NCI-H460 (cell line): Measurements from ENCODE around the gene SLC37A2. TPM values are rescaled to one million over a fixed set of nuclear protein-coding genes. Genes with fewer than 3 reads are reported as not detected.
A peak's percentile ranks its signal among the peaks of the same experiment; 100 is the strongest.
"Not testable (repeated sequence)": the region's sequence is repeated elsewhere in the genome, so short reads cannot be mapped to it uniquely, and the experiment has no call there.

Experiments used
- DNase-seq: peaks from one replicate; pipeline ENCODE4 v3.0.0-alpha.2; 2016; ENCODE audit warnings: low read depth; ENCODE audit errors: extremely low read depth
- polyA plus RNA-seq: library from polyadenylated mRNA; depleted of rRNA; stranded (reverse); fragments of >200 nt; gene quantifications from 2 replicates; pipeline ENCODE4 v1.2.3, GENCODE V29; 2014; cell fraction: nucleus; rRNA removed
- total RNA-seq: library from RNA; depleted of rRNA; stranded (reverse); fragments of >200 nt; shearing (Covaris generic); gene quantifications from 2 replicates; pipeline ENCODE4 v1.2.3, GENCODE V29; 2014; rRNA removed

SLC37A2 gene
- 0.17 and 0.40 TPM in 2 replicates for total RNA-seq
- 2.0 and 3.3 TPM in 2 replicates for polyA plus RNA-seq

- DNase-seq = peak; percentile 14
Observed at GRCh38 chr11:125062931-125063428, at the start of gene SLC37A2. SLC37A2 (plus strand) TSS chr11:125063305; CDS start chr11:125063368, 63 bp downstream.

GRCh38 chr11:125016413-125016812, 46.7 kb upstream of the SLC37A2 start:
- no peak for DNase-seq

GRCh38 chr11:125020342-125020741, 42.8 kb upstream of the SLC37A2 start:
- no peak for DNase-seq

- no peak for DNase-seq
Observed at GRCh38 chr11:125022551-125022950, 40.6 kb upstream of the SLC37A2 start.

- no peak for DNase-seq
Observed at GRCh38 chr11:125025968-125026367, 37.1 kb upstream of the SLC37A2 start.

GRCh38 chr11:125029431-125029830, 33.7 kb upstream of the SLC37A2 start:
- DNase-seq = not testable (repeated sequence)

- no peak for DNase-seq
Observed at GRCh38 chr11:125036933-125037332, 26.2 kb upstream of the SLC37A2 start.

GRCh38 chr11:125049164-125049792, 13.8 kb upstream of the SLC37A2 start:
- no peak for DNase-seq

GRCh38 chr11:125052047-125052446, 11.1 kb upstream of the SLC37A2 start:
- DNase-seq = no peak

GRCh38 chr11:125053167-125053566, 9.9 kb upstream of the SLC37A2 start:
- DNase-seq = no peak

GRCh38 chr11:125055107-125055715, 7.9 kb upstream of the SLC37A2 start:
- DNase-seq = no peak

- not testable (repeated sequence) for DNase-seq
Observed at GRCh38 chr11:125056111-125056510, 7.0 kb upstream of the SLC37A2 start.

GRCh38 chr11:125056931-125057692, 6.0 kb upstream of the SLC37A2 start:
- DNase-seq = no peak

- no peak for DNase-seq
Observed at GRCh38 chr11:125057693-125058016, 5.5 kb upstream of the SLC37A2 start.

GRCh38 chr11:125061281-125061680, 1.8 kb upstream of the SLC37A2 start:
- no peak for DNase-seq

- DNase-seq = no peak
Observed at GRCh38 chr11:125062218-125062930, 731 bp upstream of the SLC37A2 start.

GRCh38 chr11:125063429-125064043, 431 bp downstream of the SLC37A2 start:
- DNase-seq = no peak

GRCh38 chr11:125064070-125064469, 965 bp downstream of the SLC37A2 start:
- no peak for DNase-seq

- no peak for DNase-seq
Observed at GRCh38 chr11:125068368-125068767, 5.3 kb downstream of the SLC37A2 start.

GRCh38 chr11:125069008-125069407, 5.9 kb downstream of the SLC37A2 start:
- DNase-seq = no peak
